ENCODE data around the gene SYNE2. TPM values are rescaled to one million over a fixed set of nuclear protein-coding genes. Genes with fewer than 3 reads are reported as not detected.

SYNE2 gene
- total and polyA plus RNA-seq, 2 donors (not counting 1 experiment from before 2014, with no cell fraction given) = 3.1 to 15.4 TPM

DNA sequence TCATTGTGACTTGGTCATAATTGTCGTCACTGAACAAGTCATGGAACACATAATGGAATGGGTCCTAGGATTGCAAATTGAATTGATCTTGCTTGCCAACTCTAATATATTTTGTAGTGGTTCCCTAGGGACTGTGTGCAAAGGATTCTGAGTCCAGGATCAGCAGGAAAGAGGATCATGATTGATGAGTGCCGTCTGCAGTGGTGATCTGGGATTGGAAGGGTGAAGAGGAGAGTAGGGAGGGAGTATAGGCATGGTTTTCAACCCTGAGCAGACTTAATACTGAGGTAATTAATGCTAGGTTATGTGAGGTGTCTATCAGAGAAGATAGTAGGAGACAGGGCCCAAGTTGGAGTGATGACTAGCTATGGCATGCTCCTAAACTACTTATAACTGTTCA lies 272.5 kb downstream of the SYNE2 start:
- no peaks in the 10 kb centered on the region for H4K20me1 ChIP-seq (ENCODE audit: control insufficient read depth, extremely low read depth, insufficient read depth, low read length)
- no peak overlapping the region for H3K27ac ChIP-seq (ENCODE audit: insufficient read depth, low read length)
- H2AFZ ChIP-seq (ENCODE audit: low read length) = no peak overlapping the region
- no peak overlapping the region for H3K9ac ChIP-seq (ENCODE audit: insufficient read depth, low read length)
- H3K4me3 ChIP-seq (replicated peaks in 1 of 4; ENCODE audit: control extremely low read depth in 1 of 4, insufficient read depth in 1 of 4, low read depth in 3 of 4, low read length in 4 of 4) = no peak overlapping the region
- H3K9me3 ChIP-seq (ENCODE audit: control insufficient read depth, insufficient read depth, low read depth, low read length) = no peaks in the 10 kb centered on the region
- H3K4me2 ChIP-seq (ENCODE audit: extremely low read depth, insufficient read depth, low read length) = no peak overlapping the region
- no peaks in the 10 kb centered on the region for H3K79me2 ChIP-seq (ENCODE audit: control insufficient read depth, insufficient read depth, low read length)
- TF ChIP-seq CTCF (conservative IDR thresholded peaks at IDR 0.05 in 1 of 2, IDR thresholded peaks at IDR 0.05 in 1 of 2; ENCODE audit: low read depth in 1 of 2, low read length in 2 of 2) = no peak
- TF ChIP-seq EZH2 (IDR thresholded peaks at IDR 0.05; ENCODE audit: low read length, missing control alignments) = no peak
- DNase-seq (ENCODE audit: low read depth in 2 of 2) = no peak
- H3K27me3 ChIP-seq (ENCODE audit: control insufficient read depth, insufficient read depth, low read length) = no peaks in the 10 kb centered on the region
- H3K4me1 ChIP-seq (ENCODE audit: control insufficient read depth, extremely low read depth, insufficient read depth, low read length) = no peaks in the 10 kb centered on the region
- no peaks in the 10 kb centered on the region for H3K36me3 ChIP-seq (ENCODE audit: control insufficient read depth, insufficient read depth, low read length)

DNA sequence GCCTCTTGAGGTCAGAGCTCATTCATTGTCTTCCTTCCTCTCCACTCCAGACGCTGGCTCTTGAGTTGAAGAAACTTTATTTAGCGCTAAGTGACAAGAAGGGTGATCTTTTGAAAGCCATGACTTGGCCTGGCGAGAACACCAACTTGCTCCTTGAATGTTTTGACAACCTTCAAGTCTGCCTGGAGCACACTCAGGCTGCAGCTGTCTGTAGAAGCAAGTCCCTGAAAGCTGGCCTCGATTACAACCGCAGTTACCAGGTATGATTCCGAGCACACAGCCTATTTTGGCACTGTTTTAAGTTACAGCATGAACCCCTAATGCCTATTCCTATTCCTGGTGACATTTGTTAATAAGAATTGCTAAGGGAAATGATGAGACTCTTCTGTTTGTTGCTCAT lies 273.7 kb downstream of the SYNE2 start:
- Histone ChIP-seq H2AFZ (ENCODE audit: low read length) (no peak overlapping the region), H3K27ac (ENCODE audit: insufficient read depth, low read length) (no peak overlapping the region), H3K9me3 (ENCODE audit: control insufficient read depth, insufficient read depth, low read depth, low read length) (no peaks in the 10 kb centered on the region), H3K36me3 (ENCODE audit: control insufficient read depth, insufficient read depth, low read length) (no peaks in the 10 kb centered on the region), H3K4me2 (ENCODE audit: extremely low read depth, insufficient read depth, low read length) (no peak overlapping the region), H3K4me3 (replicated peaks in 1 of 4; ENCODE audit: control extremely low read depth in 1 of 4, insufficient read depth in 1 of 4, low read depth in 3 of 4, low read length in 4 of 4) (no peak overlapping the region), H3K9ac (ENCODE audit: insufficient read depth, low read length) (no peak overlapping the region), H4K20me1 (ENCODE audit: control insufficient read depth, extremely low read depth, insufficient read depth, low read length) (no peaks in the 10 kb centered on the region), H3K4me1 (ENCODE audit: control insufficient read depth, extremely low read depth, insufficient read depth, low read length) (no peaks in the 10 kb centered on the region), H3K27me3 (ENCODE audit: control insufficient read depth, insufficient read depth, low read length) (no peaks in the 10 kb centered on the region), H3K79me2 (ENCODE audit: control insufficient read depth, insufficient read depth, low read length) (no peaks in the 10 kb centered on the region)
- no peak for DNase-seq (ENCODE audit: low read depth in 2 of 2)
- no peak for TF ChIP-seq CTCF (conservative IDR thresholded peaks at IDR 0.05 in 1 of 2, IDR thresholded peaks at IDR 0.05 in 1 of 2; ENCODE audit: low read depth in 1 of 2, low read length in 2 of 2)
- TF ChIP-seq EZH2 (IDR thresholded peaks at IDR 0.05; ENCODE audit: low read length, missing control alignments) = no peak

DNA sequence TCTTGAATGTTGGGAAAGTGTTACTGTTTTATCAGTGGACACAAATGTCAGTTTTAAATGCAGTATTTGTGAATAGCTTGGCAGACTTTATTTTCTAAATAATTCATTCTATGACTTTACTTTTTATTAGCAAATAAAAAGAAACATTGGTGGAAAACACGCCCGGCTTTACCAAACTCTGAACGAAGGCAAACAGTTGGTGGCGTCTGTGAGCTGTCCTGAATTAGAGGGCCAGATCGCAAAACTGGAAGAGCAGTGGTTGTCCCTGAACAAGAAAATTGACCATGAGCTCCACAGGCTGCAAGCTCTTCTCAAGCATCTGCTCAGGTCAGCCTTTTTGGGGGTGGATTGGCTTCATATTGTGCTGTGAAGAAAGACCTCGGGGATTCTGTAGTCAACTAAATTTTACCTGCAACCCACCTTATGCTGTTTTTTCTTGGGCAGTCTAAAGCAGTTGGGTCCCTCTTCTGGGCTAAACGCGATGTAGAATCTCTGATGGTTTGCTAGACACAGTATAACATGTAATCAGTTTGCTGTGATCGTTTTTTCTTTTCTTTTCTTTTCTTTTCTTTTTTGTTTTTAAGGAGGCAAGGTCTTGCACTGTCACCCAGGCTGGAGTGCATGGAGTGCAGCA lies 285.0 kb downstream of the SYNE2 start:
- peak in 1 of 2 donors; percentile 47 for DNase-seq (ENCODE audit: low read depth in 2 of 2)
- no peaks in the 10 kb centered on the region for H3K27me3 ChIP-seq (ENCODE audit: control insufficient read depth, insufficient read depth, low read length)

More for the DNA sequence above, 285.0 kb downstream of the SYNE2 start:
- H3K36me3 ChIP-seq (ENCODE audit: control insufficient read depth, insufficient read depth, low read length) = no peaks in the 10 kb centered on the region
- no peaks in the 10 kb centered on the region for H3K4me1 ChIP-seq (ENCODE audit: control insufficient read depth, extremely low read depth, insufficient read depth, low read length)
- H3K79me2 ChIP-seq (ENCODE audit: control insufficient read depth, insufficient read depth, low read length) = no peaks in the 10 kb centered on the region
- no peaks in the 10 kb centered on the region for H4K20me1 ChIP-seq (ENCODE audit: control insufficient read depth, extremely low read depth, insufficient read depth, low read length)
- no peak overlapping the region for H3K4me3 ChIP-seq (replicated peaks in 1 of 4; ENCODE audit: control extremely low read depth in 1 of 4, insufficient read depth in 1 of 4, low read depth in 3 of 4, low read length in 4 of 4)
- no peak overlapping the region for H3K9ac ChIP-seq (ENCODE audit: insufficient read depth, low read length)
- no peak overlapping the region for H2AFZ ChIP-seq (ENCODE audit: low read length)
- H3K27ac ChIP-seq (ENCODE audit: insufficient read depth, low read length) = no peak overlapping the region
- TF ChIP-seq CTCF (conservative IDR thresholded peaks at IDR 0.05 in 1 of 2, IDR thresholded peaks at IDR 0.05 in 1 of 2; ENCODE audit: low read depth in 1 of 2, low read length in 2 of 2) (peak; percentile 29 to 43), EZH2 (IDR thresholded peaks at IDR 0.05; ENCODE audit: low read length, missing control alignments) (no peak)
- H3K4me2 ChIP-seq (ENCODE audit: extremely low read depth, insufficient read depth, low read length) = no peak overlapping the region
- H3K9me3 ChIP-seq (ENCODE audit: control insufficient read depth, insufficient read depth, low read depth, low read length) = no peaks in the 10 kb centered on the region

Data from fibroblast of lung (primary cell).